Stimulated activated naive CD8-positive, alpha-beta T cell treated with anti-CD3 and anti-CD28 coated beads, Interleukin-15, amount 100 ng/mL, for 72 hours (primary cell): ENCODE results near the gene TBC1D22A.
A peak's percentile ranks its signal among the peaks of the same experiment; 100 is the strongest.

Experiments used
- ATAC-seq: fragments of 150-1000 bp; cut with Tn5 transposase; 2 replicates; pipeline ENCODE4 v1.10.0; 2021; ENCODE audit warnings: mild to moderate bottlenecking, moderate library complexity
- DNase-seq, 2 donors: peaks; one replicate each; pipeline ENCODE4 v3.0.0; 2021 to 2022
- H3K27ac Mint-ChIP-seq, 2 donors: one replicate each; pipeline ENCODE4 v1.8.0; 2022; ENCODE audit warnings: mild to moderate bottlenecking in 2 of 2, mixed read lengths in 2 of 2, moderate library complexity in 2 of 2
- H3K27me3 Mint-ChIP-seq: one replicate; pipeline ENCODE4 v1.8.0; 2022; ENCODE audit warnings: mixed read lengths
- H3K4me1 Mint-ChIP-seq: one replicate; pipeline ENCODE4 v1.8.0; 2022; ENCODE audit warnings: mild to moderate bottlenecking, mixed read lengths
- H3K4me3 Mint-ChIP-seq, 2 donors: one replicate each; pipeline ENCODE4 v1.8.0; 2022; ENCODE audit warnings: mild to moderate bottlenecking in 2 of 2, mixed read lengths in 2 of 2, moderate library complexity in 1 of 2
- H3K9me3 Mint-ChIP-seq, 2 donors: one replicate each; pipeline ENCODE4 v1.8.0; 2022; ENCODE audit warnings: mixed read lengths in 2 of 2

The TBC1D22A gene

DNA sequence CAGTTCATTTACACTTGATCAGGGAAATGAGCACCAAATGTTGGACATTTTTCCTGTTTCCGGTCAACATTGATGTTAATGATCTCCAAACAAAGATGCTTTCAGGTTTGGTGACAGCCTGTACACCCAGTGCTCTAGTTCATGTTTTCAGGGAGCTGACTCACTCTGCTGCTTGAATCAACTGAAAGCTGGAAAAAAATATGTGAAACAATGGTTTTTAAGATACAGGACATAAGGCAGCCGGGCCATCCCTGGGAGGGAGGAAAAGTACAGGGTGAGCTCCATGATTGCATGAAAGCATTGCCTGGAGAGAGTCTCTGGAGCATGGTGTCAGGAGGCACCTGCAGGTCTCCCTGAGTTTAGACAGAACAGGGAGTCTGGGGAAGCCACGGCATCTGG lies 259.6 kb downstream of the TBC1D22A start:
- no peak for DNase-seq
- peak overlapping the region in 1 of 2 donors; percentile 89 for H3K27ac Mint-ChIP-seq
- peaks cover 43% of the 10 kb centered on the region for H3K4me1 Mint-ChIP-seq

GRCh38 chr22:47022475-47022874 lies 260.0 kb downstream of the TBC1D22A start:
- H3K27me3 Mint-ChIP-seq, result no peaks in the 10 kb centered on the region
- peak; percentile 50 for ATAC-seq
- peaks cover 8% of the 10 kb centered on the region in 2 donors for H3K9me3 Mint-ChIP-seq
- peak overlapping the region in 1 of 2 donors; percentile 89 for H3K27ac Mint-ChIP-seq
- H3K4me1 Mint-ChIP-seq, result peaks cover 43% of the 10 kb centered on the region
- DNase-seq, result no peak
- H3K4me3 Mint-ChIP-seq, result no peak overlapping the region

More for the DNA sequence above, 259.6 kb downstream of the TBC1D22A start:
- Mint-ChIP-seq H3K9me3 (peaks cover 8% of the 10 kb centered on the region in 2 donors), H3K4me3 (no peak overlapping the region), H3K27me3 (no peaks in the 10 kb centered on the region)
- no peak for ATAC-seq

DNA sequence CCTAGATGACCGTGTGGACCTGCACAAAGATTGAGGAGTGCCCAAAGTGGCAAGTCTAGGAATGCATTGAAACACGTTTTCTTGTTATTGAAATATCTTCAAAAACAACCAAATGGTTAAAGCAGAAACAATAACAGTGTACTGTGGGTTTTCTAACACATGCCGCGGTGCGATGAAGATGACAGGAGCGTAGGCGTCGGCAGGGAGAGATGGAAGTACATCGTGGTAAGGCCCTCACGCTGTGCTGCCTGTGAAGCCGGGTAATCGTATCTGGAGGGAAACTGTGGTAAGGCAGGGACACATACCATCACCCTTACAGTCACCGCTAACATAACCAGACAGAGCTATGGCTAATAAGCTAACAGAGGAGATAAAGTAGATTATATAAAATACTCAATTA lies 261.4 kb downstream of the TBC1D22A start:
- Mint-ChIP-seq H3K9me3 (peaks cover 7 to 8% of the 10 kb centered on the region in 2 donors), H3K27me3 (no peaks in the 10 kb centered on the region), H3K4me3 (no peak overlapping the region), H3K27ac (no peak overlapping the region), H3K4me1 (peaks cover 42% of the 10 kb centered on the region)
- DNase-seq (no peak), ATAC-seq (no peak)

DNA sequence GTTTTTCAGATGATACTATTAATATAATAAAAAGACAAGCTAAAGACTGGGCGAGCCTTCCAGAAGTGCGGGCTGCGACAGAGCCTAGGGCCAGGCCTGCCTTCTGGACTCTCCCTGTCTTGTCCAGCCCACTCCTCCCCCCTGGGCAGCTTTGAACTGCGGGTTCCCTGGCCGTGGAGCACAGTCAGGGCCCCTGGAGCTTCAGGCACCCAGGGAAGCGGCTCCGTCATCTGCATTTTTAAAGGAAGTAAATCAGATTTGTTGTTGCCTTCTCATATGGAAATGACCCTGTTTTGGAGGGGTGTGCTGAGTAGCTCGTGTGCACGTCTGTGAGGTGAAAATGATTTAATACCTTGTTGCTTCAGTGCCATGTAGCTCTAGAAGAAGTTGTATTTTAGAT lies 265.3 kb downstream of the TBC1D22A start:
- ATAC-seq (no peak), DNase-seq (no peak)
- Mint-ChIP-seq H3K4me3 (no peak overlapping the region), H3K27ac (no peak overlapping the region), H3K9me3 (no peaks in the 10 kb centered on the region), H3K4me1 (peaks cover 19% of the 10 kb centered on the region), H3K27me3 (no peaks in the 10 kb centered on the region)

DNA sequence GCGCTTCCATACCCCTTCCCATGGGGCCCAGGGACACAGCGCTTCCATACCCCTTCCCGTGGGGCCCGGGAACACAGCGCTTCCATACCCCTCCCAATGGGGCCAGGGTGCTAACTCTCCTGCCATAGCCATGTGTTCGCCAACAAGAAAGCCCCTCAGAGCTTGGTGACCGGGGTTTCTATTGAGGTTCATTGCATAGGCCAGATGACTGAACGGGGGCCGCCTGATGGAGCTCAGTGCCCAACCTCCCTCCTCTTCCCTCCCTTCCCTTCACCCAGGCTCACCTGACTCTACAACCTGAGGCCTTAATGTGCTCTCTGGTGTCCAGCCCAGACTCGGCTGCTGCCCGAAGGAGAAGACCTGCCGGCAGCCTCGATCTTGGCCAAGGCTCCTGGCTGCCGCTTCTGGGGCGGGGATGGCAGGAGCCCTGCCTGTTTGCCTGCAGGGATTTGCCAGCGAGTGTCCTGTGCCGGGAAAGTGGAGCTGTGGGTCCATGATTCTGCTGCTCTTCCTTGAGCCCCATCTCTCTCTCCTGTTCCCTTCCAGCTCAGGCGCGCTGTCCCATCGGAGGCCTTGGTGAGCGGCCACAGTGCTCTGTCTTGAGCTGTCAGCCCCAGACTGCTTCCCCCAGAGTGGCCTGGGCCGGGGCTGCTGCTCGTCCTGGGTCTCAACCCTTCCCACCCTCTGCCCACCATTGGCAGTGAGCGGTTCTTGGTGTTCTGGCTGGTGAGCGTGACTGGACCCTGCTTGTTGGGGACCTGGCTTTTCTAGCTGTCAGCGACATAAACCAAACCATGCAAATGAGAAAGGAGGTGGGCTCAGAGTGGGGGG lies 267.0 kb downstream of the TBC1D22A start:
- ATAC-seq (no peak), DNase-seq (no peak)
- H3K9me3 Mint-ChIP-seq, result no peaks in the 10 kb centered on the region
- H3K4me1 Mint-ChIP-seq, result peaks cover 7% of the 10 kb centered on the region
- no peaks in the 10 kb centered on the region for H3K27me3 Mint-ChIP-seq
- H3K4me3 Mint-ChIP-seq, result no peak overlapping the region
- no peak overlapping the region for H3K27ac Mint-ChIP-seq

GRCh38 chr22:47030143-47030661 lies 267.8 kb downstream of the TBC1D22A start:
- Mint-ChIP-seq H3K4me1 (peaks cover 7% of the 10 kb centered on the region), H3K27me3 (no peaks in the 10 kb centered on the region), H3K4me3 (no peak overlapping the region), H3K9me3 (no peaks in the 10 kb centered on the region), H3K27ac (peak overlapping the region in 1 of 2 donors; percentile 49)
- no peak for ATAC-seq
- DNase-seq, result no peak

GRCh38 chr22:47030881-47031627 lies 268.6 kb downstream of the TBC1D22A start:
- DNase-seq, result no peak
- no peaks in the 10 kb centered on the region for H3K27me3 Mint-ChIP-seq
- no peak overlapping the region for H3K27ac Mint-ChIP-seq
- peaks cover 7% of the 10 kb centered on the region for H3K4me1 Mint-ChIP-seq
- H3K4me3 Mint-ChIP-seq, result no peak overlapping the region
- no peak for ATAC-seq
- no peaks in the 10 kb centered on the region for H3K9me3 Mint-ChIP-seq

- Mint-ChIP-seq H3K9me3 (no peaks in the 10 kb centered on the region), H3K4me1 (peaks cover 7% of the 10 kb centered on the region), H3K4me3 (no peak overlapping the region), H3K27ac (no peak overlapping the region), H3K27me3 (no peaks in the 10 kb centered on the region)
- DNase-seq (no peak), ATAC-seq (no peak)
Observed at GRCh38 chr22:47031628-47031915, 269.1 kb downstream of the TBC1D22A start.

GRCh38 chr22:47032091-47032943 lies 269.9 kb downstream of the TBC1D22A start:
- no peaks in the 10 kb centered on the region for H3K27me3 Mint-ChIP-seq
- H3K27ac Mint-ChIP-seq, result peak overlapping the region; percentile 57 to 71
- H3K4me3 Mint-ChIP-seq, result no peak overlapping the region
- H3K4me1 Mint-ChIP-seq, result peaks cover 7% of the 10 kb centered on the region
- no peak for ATAC-seq
- DNase-seq, result no peak
- no peaks in the 10 kb centered on the region for H3K9me3 Mint-ChIP-seq

DNA sequence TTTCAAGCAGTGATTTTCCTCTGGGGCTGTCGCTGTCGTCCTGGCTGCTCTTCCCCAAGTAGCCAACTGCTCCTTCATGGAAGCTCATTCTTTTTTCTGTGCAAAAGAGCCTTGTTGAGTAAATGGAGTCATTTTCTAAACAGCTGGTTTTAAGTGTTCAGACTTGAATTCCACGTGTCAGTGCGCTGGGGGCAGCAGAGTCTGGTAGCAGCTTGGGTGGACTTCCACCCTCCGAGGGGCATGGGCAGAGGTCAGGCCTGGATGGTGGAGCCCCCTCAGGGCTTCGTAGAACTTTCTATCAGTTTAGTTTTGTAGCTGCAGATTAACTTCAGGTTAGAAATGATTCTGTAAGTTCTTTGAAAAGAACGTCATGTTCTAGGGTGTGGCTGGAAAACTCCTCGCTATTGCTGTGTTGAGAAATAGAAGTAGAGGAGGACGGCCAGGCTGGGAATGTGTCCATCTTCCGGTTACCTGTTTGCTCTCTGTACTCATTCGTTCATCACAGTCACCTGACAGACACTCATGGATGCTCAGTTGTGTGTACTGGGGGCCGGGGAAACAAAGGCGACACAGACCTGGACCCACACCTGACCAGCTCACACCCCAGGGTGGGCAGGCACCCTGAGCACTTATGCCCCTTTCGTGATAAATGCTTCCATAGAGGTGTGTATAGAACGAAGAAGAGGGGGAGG lies 270.7 kb downstream of the TBC1D22A start:
- Mint-ChIP-seq H3K9me3 (no peaks in the 10 kb centered on the region), H3K4me3 (no peak overlapping the region), H3K27ac (no peak overlapping the region), H3K27me3 (no peaks in the 10 kb centered on the region), H3K4me1 (peaks cover 11% of the 10 kb centered on the region)
- DNase-seq (no peak), ATAC-seq (no peak)

DNA sequence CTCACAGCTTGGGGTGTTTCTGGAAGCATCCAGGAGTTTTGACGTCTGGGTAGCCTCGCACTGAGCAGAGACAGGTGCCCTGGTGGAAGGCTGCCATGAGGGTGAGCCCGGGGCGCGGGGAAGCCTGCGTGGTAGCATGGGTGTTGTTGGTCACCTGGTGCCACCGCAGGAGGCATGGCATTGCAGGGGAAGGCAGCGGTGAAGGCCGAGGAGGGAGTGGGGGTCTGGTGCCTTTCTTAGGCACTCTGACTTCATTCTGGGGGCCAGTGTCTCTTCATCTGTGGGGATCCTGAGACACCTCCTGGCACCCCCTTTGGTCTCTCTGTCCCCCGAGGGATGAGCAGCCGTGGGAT lies 271.2 kb downstream of the TBC1D22A start:
- Mint-ChIP-seq H3K27me3 (no peaks in the 10 kb centered on the region), H3K27ac (no peak overlapping the region), H3K4me3 (no peak overlapping the region), H3K9me3 (no peaks in the 10 kb centered on the region), H3K4me1 (peaks cover 14% of the 10 kb centered on the region)
- no peak for DNase-seq
- ATAC-seq, result no peak

- H3K9me3 Mint-ChIP-seq, result no peaks in the 10 kb centered on the region
- H3K27ac Mint-ChIP-seq, result no peak overlapping the region
- ATAC-seq (no peak), DNase-seq (no peak)
- H3K4me3 Mint-ChIP-seq, result no peak overlapping the region
- peaks cover 14% of the 10 kb centered on the region for H3K4me1 Mint-ChIP-seq
- H3K27me3 Mint-ChIP-seq, result no peaks in the 10 kb centered on the region
Observed at GRCh38 chr22:47034076-47034808, 271.8 kb downstream of the TBC1D22A start.

DNA sequence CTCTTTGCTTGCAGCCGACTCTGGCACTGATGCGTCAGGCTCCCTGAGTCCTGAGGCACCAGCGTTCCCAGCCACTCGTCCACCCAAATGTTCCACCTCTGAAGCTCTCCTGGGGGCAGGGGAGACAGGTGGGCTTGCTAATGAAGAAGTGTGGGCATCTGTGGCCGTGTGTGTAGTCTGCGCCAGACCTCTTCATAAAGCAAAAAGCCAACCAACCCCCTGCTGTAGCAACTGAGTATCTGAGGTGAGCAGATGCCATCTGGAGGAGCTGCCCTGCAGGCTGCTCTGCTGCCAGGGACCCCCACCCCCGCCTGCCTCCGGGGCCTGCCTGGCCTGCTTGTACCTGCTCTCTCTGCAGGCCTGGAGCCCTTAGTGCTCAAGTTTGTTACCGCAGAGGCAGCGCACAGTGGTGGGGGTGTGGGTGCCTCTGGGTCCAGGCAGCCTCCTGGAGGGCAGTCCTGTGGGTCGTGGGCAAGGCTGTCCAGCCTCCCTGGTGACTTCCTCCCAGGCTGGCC lies 272.5 kb downstream of the TBC1D22A start:
- no peak overlapping the region for H3K27ac Mint-ChIP-seq
- DNase-seq (no peak), ATAC-seq (peak; percentile 23)
- peaks cover 10% of the 10 kb centered on the region for H3K4me1 Mint-ChIP-seq
- no peaks in the 10 kb centered on the region for H3K27me3 Mint-ChIP-seq
- no peaks in the 10 kb centered on the region for H3K9me3 Mint-ChIP-seq
- no peak overlapping the region for H3K4me3 Mint-ChIP-seq

DNA sequence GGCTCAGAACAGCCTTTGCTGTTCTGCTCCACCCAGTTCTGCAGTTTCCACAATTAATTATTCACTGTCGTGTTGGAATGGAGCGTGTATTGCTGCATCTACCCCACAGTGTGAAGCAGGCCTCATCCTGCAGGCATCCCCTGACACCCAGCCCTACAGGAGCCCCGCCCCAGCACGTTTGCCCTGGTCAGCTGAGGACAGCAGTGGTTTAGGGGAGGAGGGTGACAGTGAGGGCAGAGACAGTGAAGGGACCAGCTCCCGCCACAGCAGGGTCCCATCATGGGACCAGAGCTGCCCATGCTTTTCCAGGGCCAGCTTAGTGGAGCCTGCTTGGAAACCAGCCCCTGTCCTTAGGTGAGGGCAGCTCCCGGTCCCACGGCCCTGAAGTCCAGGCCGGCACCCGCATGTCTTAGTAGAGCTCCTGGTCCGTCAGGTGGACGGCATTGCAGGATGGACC lies 273.0 kb downstream of the TBC1D22A start:
- DNase-seq (no peak), ATAC-seq (no peak)
- Mint-ChIP-seq H3K4me1 (peaks cover 13% of the 10 kb centered on the region), H3K4me3 (no peak overlapping the region), H3K27ac (no peak overlapping the region), H3K9me3 (no peaks in the 10 kb centered on the region), H3K27me3 (no peaks in the 10 kb centered on the region)
